Stimulated activated CD4-positive, alpha-beta T cell treated with anti-CD3 and anti-CD28 coated beads, Interleukin-1b, Interleukin-23, amount 100 ng/mL, for 1 hour (primary cell): Measurements from ENCODE around the gene PNMA6F.

Experiments used
- DNase-seq, 2 donors: peaks; one replicate each; pipeline ENCODE4 v3.0.0-alpha.2; 2020; ENCODE audit warnings: low read depth in 2 of 2

The PNMA6F gene

GRCh38 chrX:153321381-153322124, at the start of gene PNMA6F:
Gene PNMA6F, minus strand, starts transcription at chrX:153321767. Its CDS starts 1,093 bp downstream, at chrX:153320674.
- DNase-seq = no peak

DNA sequence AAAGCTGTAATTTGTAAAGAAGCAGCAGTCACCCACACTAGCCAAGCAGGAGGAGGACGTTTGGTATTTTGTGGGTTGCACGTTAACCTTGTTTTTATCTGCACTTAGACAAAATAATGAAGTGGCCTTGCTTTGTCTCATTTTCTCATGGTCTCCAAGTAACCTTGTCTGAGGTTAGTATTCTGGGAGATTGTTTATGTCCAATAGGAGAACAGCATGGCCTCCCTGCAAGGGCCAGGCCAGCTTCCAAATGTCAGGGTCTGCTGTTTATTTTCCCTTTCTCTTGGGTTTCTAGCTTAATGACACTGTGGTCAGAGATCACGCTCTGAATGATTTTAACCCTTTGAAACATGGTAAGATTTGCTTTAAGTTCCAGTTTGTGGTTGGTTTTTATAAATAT, 49.7 kb upstream of the PNMA6F start:
- no peak for DNase-seq

DNA sequence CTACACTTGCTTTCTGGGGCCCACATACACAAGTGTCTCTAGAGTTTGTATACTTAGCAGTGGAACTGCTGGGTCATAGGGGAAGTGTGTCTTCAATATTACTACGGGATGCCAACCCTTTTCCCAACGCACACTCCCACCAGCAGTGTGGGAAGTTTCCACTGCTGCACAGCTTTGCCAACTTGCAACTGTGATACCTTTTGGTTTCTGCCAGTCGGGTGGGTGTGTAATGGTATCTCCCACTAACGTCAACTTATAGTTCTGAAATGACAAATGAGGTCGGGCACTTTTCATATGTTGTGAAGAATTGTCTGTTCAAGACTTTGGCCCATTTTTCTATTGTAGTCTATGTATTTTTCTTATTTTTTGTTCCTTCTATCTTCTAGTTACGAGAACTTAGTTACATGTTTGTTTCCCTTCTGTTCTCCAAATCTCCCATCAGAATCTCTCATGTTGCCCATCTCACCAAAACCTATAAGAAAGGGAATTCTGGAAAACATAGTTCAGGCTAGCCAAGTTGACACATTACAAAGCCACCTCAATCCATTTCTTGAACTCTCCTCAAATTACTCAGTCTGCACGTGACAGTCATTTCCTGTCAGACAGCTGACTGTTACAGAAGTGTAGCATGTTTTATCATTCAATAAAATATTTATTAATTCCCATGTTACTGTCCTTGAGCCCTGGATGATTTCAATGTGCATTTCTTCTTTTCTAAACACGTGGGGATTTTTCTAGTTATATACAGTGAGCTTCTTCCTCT, 48.9 kb upstream of the PNMA6F start:
- no peak for DNase-seq

DNA sequence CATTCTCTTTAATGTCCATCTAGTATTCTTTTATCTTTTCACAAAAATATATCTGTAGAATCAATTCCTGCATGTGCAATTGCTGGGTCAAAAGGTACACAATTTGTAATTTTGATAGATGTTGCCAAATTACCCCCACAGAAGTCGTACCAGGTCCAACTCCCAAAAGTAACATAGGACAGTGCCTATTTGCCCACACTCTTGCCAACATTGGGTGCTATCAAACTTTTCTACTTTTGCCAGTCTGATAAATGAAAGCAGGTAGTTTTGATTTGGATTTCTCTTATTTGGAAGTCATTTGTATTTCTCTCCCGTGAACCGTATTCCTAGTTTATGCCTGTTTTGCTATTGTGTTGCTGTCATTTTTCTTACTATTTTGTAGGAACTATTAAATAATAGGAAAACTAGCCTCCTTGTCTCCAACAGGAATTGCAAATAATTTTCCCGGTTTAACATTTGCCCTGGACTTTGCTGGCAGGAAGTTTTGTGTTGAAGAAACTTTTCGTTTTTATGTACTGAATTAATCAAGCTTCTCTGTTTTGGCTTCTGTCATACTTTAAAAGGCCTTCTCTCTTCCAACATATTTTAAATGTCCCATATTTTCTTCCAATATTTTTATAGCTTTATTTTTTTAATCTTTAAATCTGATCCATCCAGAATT, 45.4 kb upstream of the PNMA6F start:
- DNase-seq = no peak

GRCh38 chrX:153366119-153366518, 44.6 kb upstream of the PNMA6F start:
- DNase-seq = no peak

DNA sequence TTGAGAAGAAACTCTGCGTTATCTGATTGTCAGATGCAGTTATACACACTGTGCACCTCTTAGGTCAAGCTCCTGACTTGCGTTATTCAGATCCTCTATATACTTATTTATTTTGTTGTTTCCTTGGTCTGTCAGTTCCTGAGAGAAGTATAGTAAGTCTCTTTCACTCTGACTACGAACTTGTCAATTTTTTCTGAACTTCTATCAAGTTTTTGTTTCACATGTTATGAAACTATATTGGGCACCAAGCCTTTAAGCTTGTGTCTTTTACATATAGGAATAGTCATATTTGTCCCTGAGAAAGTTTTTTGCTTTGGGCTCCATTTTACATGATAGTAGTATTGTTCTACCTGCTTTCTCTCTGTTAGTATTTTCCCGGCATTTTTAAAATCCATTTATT, 44.1 kb upstream of the PNMA6F start:
- DNase-seq = no peak

DNA sequence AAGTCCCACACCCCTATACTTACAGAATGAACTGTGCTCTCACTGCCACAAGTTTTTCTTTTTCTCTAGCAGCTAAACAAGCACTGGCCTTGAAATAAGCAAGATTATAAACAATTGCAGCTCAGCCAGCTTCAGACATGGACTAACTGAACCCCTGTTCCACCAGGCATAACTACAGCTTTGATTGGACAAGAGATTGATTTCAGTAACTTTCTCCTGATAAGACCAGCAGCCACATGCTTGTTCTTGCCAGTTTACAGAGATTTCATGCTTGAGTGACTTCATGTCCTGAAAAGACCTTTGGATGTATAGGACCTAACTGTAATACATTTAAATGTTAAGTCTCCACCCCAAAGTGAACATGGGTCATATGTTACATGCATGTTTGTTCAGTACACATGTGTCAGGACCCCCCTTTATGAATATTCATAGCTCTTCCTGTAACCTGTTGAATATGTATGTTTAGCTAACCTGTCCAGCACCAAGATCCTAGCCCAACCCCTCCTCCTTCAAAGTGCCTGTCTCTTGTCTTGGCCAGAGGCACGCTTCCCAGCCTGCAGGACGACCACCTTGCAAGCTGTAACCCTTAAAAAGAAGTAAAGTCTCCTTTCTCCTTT, 40.3 kb upstream of the PNMA6F start:
- DNase-seq = no peak

DNA sequence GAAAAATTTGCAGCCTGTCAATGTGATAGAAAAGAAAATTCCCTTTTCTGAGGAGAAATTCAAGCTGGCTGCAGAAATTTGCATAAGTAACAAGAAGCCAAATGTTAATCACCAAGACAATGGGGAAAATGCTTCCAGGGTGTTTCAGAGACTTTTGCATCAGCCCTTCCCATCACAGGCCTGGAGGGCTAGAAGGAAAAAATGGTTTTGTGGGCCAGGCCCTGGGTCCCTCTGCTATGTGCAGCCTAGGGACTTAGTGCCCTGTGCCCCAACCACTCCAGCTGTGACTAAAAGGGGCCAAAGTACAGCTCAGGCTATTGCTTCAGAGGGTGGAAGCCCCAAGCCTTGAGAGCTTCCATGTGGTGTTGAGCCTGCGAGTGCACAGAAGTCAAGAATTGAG, 36.3 kb upstream of the PNMA6F start:
- no peak for DNase-seq

DNA sequence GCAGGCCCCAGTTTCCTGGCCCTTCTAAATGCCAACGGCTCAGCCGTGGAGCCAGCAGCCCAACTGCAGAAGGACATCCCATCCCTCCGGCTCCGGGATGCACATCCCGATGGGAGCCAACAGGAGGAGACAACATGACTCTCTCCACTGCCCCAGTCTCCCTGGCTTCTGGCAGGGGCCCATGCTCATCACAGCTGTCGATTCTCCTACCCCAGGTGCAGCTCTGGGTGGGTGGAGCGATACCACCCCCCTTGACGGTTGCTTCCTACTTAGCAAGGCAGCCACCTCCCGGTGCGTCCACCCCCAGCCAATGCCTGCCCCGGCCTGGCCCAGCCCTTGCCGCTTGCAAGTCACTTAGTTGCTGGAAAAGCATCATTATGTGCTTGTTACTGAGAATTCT, 31.8 kb upstream of the PNMA6F start:
- no peak for DNase-seq

DNA sequence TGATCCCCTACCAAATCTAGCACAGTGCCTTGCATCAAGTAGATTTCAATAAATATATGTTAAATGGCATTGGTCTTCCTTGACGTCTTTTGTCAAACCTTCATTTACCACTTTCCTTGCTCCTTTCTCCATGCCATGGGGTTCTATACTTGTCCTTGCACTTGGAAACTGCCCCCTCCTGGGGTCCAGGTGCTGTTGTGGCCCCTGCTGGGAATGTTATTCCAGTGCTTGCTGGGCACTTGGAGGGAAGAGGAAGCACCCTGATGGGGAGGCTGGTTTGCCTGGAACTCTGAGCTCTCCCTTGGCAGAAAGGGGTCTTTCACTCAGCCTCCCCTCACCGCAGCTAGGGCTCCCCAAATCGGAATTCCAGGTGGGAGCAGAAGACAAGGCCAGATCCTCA, 31.3 kb upstream of the PNMA6F start:
- no peak for DNase-seq

- no peak for DNase-seq
These were observed 30.4 kb upstream of the PNMA6F start for GRCh38 chrX:153351981-153352380.

DNA sequence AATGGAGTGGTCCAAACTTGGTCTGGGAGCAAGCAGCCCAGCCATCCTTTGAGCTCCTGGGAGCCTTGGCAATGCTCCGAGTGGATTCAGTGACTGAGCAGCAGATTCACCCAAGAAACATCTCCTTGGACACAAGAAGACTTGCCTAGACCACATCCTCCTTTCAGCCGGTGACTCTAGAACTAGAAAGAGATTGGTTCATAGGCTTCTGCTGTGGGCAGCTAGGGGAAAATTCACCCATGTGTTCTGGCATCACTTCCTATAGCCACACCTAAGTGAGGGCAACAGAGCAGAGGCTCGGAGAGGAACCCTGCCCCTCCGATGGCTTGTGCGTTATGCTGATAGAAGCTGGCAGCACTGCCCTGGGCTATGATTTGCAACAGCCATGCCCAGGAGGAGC, 28.4 kb upstream of the PNMA6F start:
- DNase-seq = no peak

DNA sequence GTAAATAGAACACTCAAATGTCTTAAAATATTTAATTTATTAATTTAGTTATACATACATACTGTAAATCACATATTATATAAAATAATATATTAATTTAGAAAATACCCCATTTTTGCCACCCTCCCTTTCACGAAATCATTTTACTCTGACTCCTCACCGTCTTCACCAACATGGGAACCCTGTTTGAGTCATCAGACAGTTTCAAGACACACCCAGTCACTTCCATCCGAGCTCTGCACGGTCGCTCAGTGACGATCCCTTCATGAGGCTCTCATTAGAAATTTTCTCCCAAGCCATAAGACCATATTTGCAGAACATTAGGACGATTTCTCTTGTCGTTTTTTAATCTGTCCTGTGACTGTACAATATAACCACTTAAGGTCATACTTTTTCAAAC, 26.9 kb upstream of the PNMA6F start:
- no peak for DNase-seq

GRCh38 chrX:153347530-153347929, 26.0 kb upstream of the PNMA6F start:
- DNase-seq = no peak

DNA sequence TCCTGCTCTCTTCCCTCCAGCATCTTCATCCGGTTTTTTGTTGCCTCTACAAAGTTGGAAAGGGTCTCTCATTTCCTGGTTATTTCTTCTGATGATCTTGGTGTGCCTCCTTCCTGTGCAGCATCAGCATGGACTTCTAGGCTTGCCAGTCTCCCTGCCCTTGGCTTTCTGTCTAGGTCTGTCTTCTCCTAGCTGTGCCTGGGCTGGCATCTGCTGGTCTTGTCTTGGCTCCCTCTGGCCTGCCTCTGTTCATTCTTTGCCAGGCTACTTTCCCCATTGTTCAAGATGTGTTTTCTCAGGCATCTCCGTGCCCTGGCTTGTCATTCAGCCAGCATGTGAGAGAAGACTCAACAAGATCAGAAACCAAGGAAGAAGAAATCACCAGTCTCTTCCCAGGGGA, 22.1 kb upstream of the PNMA6F start:
- no peak for DNase-seq

DNA sequence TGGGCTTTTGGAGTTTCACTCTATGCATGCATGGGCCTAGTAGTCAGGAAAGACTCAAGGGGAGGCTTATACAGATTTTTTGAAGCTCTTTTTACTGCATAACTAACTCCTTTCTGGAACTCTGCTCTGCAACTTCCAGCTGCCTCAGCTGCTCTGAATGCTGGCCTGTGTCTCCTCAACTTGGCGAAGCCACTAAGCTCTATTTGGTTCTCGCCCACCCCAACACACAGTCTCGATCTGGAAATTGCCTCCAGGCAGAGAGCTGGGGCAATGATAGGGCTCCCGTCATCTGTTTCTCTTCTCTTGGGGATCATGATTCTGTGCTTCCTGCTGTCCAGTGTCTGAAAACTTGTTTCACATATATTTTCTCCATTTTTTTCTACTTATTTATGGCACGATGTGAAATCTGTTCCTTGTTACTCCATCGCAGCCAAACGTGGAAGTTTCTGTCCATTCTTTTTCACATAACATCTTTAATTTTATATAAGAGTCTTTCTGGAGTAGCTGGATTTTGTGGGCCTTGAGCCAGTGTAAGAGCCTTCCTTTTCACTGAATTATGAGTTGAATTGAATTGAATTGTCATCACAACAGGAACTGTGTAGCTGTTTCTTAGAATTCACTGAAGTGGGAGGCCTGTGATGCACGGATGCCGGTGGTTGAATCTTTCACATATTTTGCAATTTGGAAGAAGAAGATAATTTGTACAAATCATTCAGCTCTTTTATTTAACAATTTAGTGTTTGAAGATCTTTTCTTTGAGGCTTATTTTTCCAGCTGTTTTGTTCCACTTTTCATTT, 21.4 kb upstream of the PNMA6F start:
- DNase-seq = no peak

DNA sequence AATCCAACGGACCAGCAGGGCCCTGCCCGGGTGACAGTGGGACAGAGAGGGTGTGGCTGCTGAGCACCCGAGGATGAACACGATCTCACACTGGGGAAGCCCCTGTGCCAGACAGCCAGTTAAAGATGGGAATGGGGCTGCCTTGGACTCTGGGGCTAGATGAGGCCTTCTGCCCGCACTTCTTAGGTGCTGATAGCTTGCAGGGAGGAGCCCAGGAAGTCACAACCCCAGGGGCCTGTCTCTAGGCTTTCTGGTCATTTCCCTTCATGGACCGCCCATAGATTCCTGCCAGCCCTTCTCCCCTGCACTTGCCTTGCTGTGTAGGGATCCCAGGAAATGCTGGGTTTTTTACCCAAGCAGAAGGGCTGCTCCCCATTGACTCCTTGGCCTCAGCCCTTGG, 18.5 kb upstream of the PNMA6F start:
- DNase-seq = no peak

DNA sequence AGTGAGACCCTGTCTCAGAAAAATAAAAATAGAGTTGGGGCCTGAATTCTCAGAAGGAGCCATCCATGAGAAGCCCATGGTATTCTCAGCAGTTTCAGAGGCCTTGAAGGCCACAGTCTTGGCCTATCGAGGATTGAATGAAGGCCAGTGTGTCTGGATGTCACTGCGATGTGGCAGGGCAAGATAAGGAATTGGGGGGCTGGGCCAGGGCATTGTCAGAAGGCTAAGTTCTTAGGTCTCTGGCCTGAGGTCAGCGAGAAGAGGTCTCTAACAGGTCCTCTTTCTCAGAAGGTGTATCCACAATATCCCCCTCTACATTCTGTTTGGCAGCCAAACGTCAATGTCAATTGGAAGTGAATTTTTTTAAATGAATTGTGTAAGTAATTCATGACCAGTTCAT, 18.1 kb upstream of the PNMA6F start:
- no peak for DNase-seq

DNA sequence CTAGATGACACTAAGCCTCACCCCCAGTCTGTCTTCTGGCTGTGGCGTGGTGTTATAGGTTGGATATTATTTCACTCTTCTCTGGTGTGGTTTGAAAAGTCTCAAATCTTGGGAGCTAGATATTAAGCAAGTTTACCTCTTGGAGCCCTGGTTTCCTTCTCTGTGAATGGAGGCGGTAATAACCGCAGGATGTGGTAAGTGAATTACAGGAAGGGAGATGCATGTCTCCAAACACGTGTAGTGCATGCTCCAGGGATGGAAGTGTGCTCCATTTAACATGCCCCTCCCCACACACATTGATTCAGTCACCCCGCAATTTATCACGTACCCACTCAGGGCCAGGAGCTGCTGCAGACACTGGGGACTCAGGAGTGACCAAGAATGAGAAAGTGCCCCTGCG, 17.3 kb upstream of the PNMA6F start:
- no peak for DNase-seq

DNA sequence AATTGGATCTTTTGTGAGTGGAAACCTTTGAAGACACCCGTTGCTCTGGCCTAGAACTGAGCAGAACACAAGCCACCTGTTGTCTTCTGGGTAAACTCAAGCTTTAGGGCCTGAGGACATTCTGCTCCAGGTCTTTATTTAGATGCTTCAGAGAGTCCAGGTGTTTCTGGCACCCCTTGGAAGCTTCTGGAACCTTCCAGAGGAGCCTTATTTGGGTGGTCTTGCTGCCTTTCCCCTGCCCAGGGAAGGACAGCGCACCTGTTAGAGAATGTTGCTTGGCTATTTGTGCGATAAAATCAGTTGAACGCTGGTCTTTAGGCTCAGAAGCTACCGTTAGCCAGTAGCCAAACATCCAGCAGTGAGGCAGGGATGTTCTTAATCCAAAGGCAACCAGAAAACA, 15.4 kb upstream of the PNMA6F start:
- no peak for DNase-seq

GRCh38 chrX:153336121-153336894, 14.7 kb upstream of the PNMA6F start:
- DNase-seq = no peak
